Right lobe of liver (tissue), 4 donors: ENCODE data around the gene SUCNR1.

ENCODE experiments used
- POLR2A ChIP-seq: fragments of 450-650 bp; IDR thresholded peaks from one replicate; pipeline ENCODE4 v1.6.1; 2017; ENCODE audit warnings: antibody characterized with exemption, mild to moderate bottlenecking
- TF ChIP-seq, protein P1 (sequence below), 4 donors: fragments of 200-600 bp in 3 of 4; fragments of 450-650 bp in 1 of 4; IDR thresholded peaks; one replicate each; pipeline versions ENCODE4 v1.5.1 to v1.8.0; 2016 to 2022; ENCODE audit warnings: antibody characterized with exemption in 4 of 4, mild to moderate bottlenecking in 2 of 4
- donor health status: DM: no; HTN: no; CAD: no.
- donor health status: DM: no; HTN: no; CAD: no.
- donor health status: DM: no; HTN: yes; CAD: no.

DNA sequence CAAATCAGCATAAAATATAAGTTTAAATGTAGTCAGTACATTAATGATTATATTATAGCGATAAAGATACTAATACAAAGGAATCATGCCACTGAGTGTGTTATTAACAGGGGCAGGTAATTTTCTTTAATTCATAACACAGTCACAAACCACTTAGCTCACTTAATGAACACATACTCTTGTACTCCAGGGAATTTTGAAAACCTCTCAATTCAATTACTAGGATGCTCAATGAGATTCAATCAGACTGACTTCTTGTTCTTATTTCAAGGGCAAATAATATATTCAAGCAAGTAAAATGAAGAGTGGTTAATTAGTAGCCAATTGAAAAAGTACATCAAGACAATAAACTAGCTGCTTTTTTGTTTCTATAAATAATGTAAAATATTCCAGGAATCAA is 5.8 kb upstream of the SUCNR1 start:
- TF ChIP-seq, protein P1, sequence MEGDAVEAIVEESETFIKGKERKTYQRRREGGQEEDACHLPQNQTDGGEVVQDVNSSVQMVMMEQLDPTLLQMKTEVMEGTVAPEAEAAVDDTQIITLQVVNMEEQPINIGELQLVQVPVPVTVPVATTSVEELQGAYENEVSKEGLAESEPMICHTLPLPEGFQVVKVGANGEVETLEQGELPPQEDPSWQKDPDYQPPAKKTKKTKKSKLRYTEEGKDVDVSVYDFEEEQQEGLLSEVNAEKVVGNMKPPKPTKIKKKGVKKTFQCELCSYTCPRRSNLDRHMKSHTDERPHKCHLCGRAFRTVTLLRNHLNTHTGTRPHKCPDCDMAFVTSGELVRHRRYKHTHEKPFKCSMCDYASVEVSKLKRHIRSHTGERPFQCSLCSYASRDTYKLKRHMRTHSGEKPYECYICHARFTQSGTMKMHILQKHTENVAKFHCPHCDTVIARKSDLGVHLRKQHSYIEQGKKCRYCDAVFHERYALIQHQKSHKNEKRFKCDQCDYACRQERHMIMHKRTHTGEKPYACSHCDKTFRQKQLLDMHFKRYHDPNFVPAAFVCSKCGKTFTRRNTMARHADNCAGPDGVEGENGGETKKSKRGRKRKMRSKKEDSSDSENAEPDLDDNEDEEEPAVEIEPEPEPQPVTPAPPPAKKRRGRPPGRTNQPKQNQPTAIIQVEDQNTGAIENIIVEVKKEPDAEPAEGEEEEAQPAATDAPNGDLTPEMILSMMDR (IDR thresholded peaks at IDR 0.05), result no peak
- no peak for TF ChIP-seq POLR2A
